HCT116 (cell line): ENCODE measurements around the gene SLC16A1. TPM values are rescaled to one million over a fixed set of nuclear protein-coding genes. Genes with fewer than 3 reads are reported as not detected.

Source experiments
- ATAC-seq: fragments of 200-7000 bp; cut with Tn5 transposase; 2 replicates; pipeline ENCODE4 v1.9.1; 2020; ENCODE audit warnings: mild to moderate bottlenecking, moderate library complexity
- BruUV-seq: library from RNA; stranded (reverse); fragments of 400-500 nt; replicated peaks from 2 replicates; lab custom pipeline; 2021; lab: Mats Ljungman, UMichigan
- CTCF ChIA-PET: fragments of 300-600 bp; sonication (Branson Sonifier 250); formaldehyde crosslinking; loops from one replicate; lab custom pipeline; 2021; ENCODE audit warnings: antibody characterized with exemption; lab: Charles Lee
- POLR2A ChIA-PET: fragments of 300-600, 350-600 bp; sonication (Branson Sonifier 250); formaldehyde crosslinking; loops from one replicate; lab custom pipeline; 2021; ENCODE audit warnings: antibody characterized with exemption; lab: Charles Lee
- RAD21 ChIA-PET, 2 experiments: fragments of 300-600 bp; sonication (Branson Sonifier 250); formaldehyde crosslinking; loops; one replicate each; lab custom pipeline; 2023; ENCODE audit warnings: low total read pairs in 2 of 2; ENCODE audit not compliant: uncharacterized antibody in 2 of 2, unreplicated experiment in 2 of 2, low non-redundant PET in 1 of 2; lab: Charles Lee
- DNase-seq: peaks from one replicate; pipeline ENCODE4 v3.0.0-alpha.2; 2010; ENCODE audit warnings: low read depth, low spot score
- H2AFZ ChIP-seq: fragments of 200-600 bp; shearing (Covaris generic), sonication (generic); 2 replicates; pipeline ENCODE4 v1.6.1; 2017; ENCODE audit warnings: low read depth, mixed run types, mixed read lengths, antibody characterized with exemption, low read length; ENCODE audit not compliant: poor library complexity, severe bottlenecking
- H3K27ac ChIP-seq: 2 replicates; pipeline ENCODE4 v1.5.1; 2012; ENCODE audit warnings: low read depth, low read length
- H3K27me3 ChIP-seq: fragments of 200-600 bp; sonication (generic); 2 replicates; pipeline ENCODE4 v1.6.1; 2016; ENCODE audit warnings: mixed run types, low read length, mixed read lengths; ENCODE audit not compliant: insufficient read depth
- H3K36me3 ChIP-seq, 2 experiments: fragments of 200-500 bp in 1 of 2; fragments of 200-600 bp in 1 of 2; sonication (Bioruptor generic) in 1 of 2; sonication (generic) in 1 of 2; 2 replicates each; pipeline versions ENCODE4 v1.5.1 to v1.6.1; 2014 to 2016; ENCODE audit warnings: low read length in 2 of 2, inconsistent platforms in 1 of 2, mixed read lengths in 1 of 2, mixed run types in 1 of 2; ENCODE audit not compliant: insufficient read depth in 2 of 2, control insufficient read depth in 1 of 2
- H3K4me1 ChIP-seq, 2 experiments: fragments of 200-600 bp in 1 of 2; sonication (generic) in 1 of 2; 2 replicates each; pipeline versions ENCODE4 v1.5.1 to v1.6.1; 2012 to 2017; ENCODE audit warnings: low read length in 2 of 2, inconsistent platforms in 1 of 2, mild to moderate bottlenecking in 1 of 2, mixed read lengths in 1 of 2, mixed run types in 1 of 2, moderate library complexity in 1 of 2; ENCODE audit not compliant: insufficient read depth in 2 of 2, control insufficient read depth in 1 of 2
- H3K4me2 ChIP-seq: fragments of 200-600 bp; sonication (generic); 2 replicates; pipeline ENCODE4 v1.6.1; 2017; ENCODE audit warnings: mixed run types, low read length, mixed read lengths
- H3K4me3 ChIP-seq, 2 experiments: fragments of 200-600 bp in 1 of 2; sonication (generic) in 1 of 2; replicated peaks in 1 of 2; 2 replicates each; pipeline ENCODE4 v1.5.1; 2011 to 2016; ENCODE audit warnings: low read length in 2 of 2, control low read depth in 1 of 2, low read depth in 1 of 2, mild to moderate bottlenecking in 1 of 2, mixed read lengths in 1 of 2, mixed run types in 1 of 2
- H3K79me2 ChIP-seq: fragments of 200-600 bp; sonication (generic); 2 replicates; pipeline ENCODE4 v1.6.1; 2017; ENCODE audit warnings: mild to moderate bottlenecking, mixed run types, low read length, moderate library complexity, mixed read lengths; ENCODE audit not compliant: insufficient read depth
- H3K9ac ChIP-seq: fragments of 200-600 bp; sonication (generic); 2 replicates; pipeline ENCODE4 v1.6.1; 2016; ENCODE audit warnings: low read length, mixed read lengths
- H3K9me2 ChIP-seq: fragments of 200-600 bp; sonication (generic), shearing (Covaris generic); 2 replicates; pipeline ENCODE4 v1.6.1; 2017; ENCODE audit warnings: mixed run types, mild to moderate bottlenecking, moderate library complexity; ENCODE audit not compliant: insufficient read depth
- H3K9me3 ChIP-seq, 2 experiments: fragments of 200-500 bp in 1 of 2; fragments of 200-600 bp in 1 of 2; sonication (Bioruptor generic) in 1 of 2; sonication (generic) in 1 of 2; 2 replicates each; pipeline ENCODE4 v1.6.1; 2014 to 2017; ENCODE audit warnings: low read length in 2 of 2, mixed read lengths in 2 of 2, inconsistent platforms in 1 of 2, low read depth in 1 of 2, mild to moderate bottlenecking in 1 of 2, mixed run types in 1 of 2, moderate library complexity in 1 of 2; ENCODE audit not compliant: control insufficient read depth in 1 of 2, insufficient read depth in 1 of 2
- H4K20me1 ChIP-seq: fragments of 200-600 bp; sonication (generic), shearing (Covaris generic); 2 replicates; pipeline ENCODE4 v1.6.1; 2017; ENCODE audit warnings: mixed run types, mild to moderate bottlenecking, moderate library complexity; ENCODE audit not compliant: insufficient read depth
- JUND ChIP-seq: IDR thresholded peaks from 2 replicates; pipeline ENCODE4 v1.6.1; 2012
- MAX ChIP-seq: IDR thresholded peaks from 2 replicates; pipeline ENCODE4 v1.6.1; 2012
- RAD21 ChIP-seq: IDR thresholded peaks from 2 replicates; pipeline ENCODE4 v1.6.1; 2012; ENCODE audit warnings: low read depth, mild to moderate bottlenecking
- TCF7L2 ChIP-seq: IDR thresholded peaks from 2 replicates; pipeline ENCODE4 v1.7.0; 2011; ENCODE audit warnings: borderline replicate concordance, inconsistent platforms; ENCODE audit not compliant: insufficient read depth, insufficient read length; ENCODE audit errors: extremely low read depth
- intact Hi-C: fragments of 100-400 bp; cut with micrococcal nuclease; formaldehyde crosslinking; loops from 2 replicates; pipeline ENCODE4 v1.10.0; 2022
- total RNA-seq: library from RNA; stranded (reverse); gene quantifications from one replicate; pipeline ENCODE4 v1.2.1, GENCODE V29; 2021; ENCODE audit not compliant: unreplicated experiment
- TF ChIP-seq, protein P1 (sequence below), 3 experiments: fragments of 200-600 bp in 1 of 3; sonication (generic) in 1 of 3; IDR thresholded peaks in 2 of 3; conservative IDR thresholded peaks in 1 of 3; 2 replicates each; pipeline ENCODE4 v1.5.1; 2012 to 2017; ENCODE audit warnings: low read depth in 2 of 3, low read length in 2 of 3, antibody characterized with exemption in 1 of 3, borderline replicate concordance in 1 of 3, control low read depth in 1 of 3, mild to moderate bottlenecking in 1 of 3, mixed read lengths in 1 of 3, mixed run types in 1 of 3, moderate library complexity in 1 of 3; ENCODE audit not compliant: insufficient read depth in 1 of 3

The SLC16A1 gene
- total RNA-seq, 1 experiment from 2014 or later, result 96.7 TPM

DNA sequence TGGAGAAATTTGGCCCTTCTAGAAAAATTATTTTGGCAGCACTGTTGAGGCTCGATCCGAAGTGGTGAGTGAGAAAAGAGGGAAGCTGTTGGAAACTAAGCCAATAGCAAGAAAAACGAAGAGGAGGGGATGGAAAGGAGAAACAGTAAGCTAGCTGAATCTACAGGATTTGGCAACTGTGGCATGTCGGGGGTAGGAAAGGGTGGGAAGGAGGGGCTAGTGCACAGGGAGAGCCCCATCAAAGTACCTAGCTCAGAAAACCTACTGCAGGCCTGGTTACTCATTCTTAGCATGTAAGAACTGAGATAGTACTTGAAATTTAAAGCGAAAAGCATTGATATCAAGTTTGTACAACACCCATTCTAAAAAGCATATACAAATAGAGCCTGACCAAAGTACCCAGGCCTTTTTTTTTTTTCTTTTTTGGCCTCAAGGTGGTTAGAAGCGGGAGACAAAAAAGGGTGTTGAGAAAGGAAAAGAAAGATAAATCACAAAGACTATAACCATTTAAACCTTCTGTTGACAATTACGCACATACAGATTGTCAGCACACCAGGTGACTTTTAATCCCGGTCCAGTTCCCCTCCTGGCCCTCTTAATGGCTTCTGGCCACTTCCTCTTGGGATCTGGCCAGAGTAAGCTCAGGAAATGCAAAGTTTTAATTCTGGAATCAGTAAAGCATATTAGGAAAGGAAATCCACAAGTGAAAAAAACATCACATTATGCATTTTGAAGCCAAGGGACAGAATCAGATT lies 50.4 kb downstream of the SLC16A1 start (continued):
- TF ChIP-seq RAD21 (no peak), JUND (no peak)
- TF ChIP-seq, all 23 proteins: peak for 0

- no peak overlapping the region for H3K27ac ChIP-seq
- H3K9ac ChIP-seq, result peak overlapping the region; percentile 23
- H4K20me1 ChIP-seq, result no peaks in the 10 kb centered on the region
These were observed 51.1 kb downstream of the SLC16A1 start for GRCh38 chr1:112904831-112905261.

More at GRCh38 chr1:112904831-112905261, 51.1 kb downstream of the SLC16A1 start:
- DNase-seq (peak; percentile 13), ATAC-seq (peak; percentile 70)
- H3K9me2 ChIP-seq, result no peaks in the 10 kb centered on the region
- no peaks in the 10 kb centered on the region for H3K79me2 ChIP-seq
- intact Hi-C loops, result no loop called here
- H3K9me3 ChIP-seq, result no peaks in the 10 kb centered on the region
- no peak for TF ChIP-seq MAX
- peak; percentile 8; the same call in 1 of the 2 replicates for TF ChIP-seq JUND
- TF ChIP-seq TCF7L2, result no peak
- TF ChIP-seq, protein P1, sequence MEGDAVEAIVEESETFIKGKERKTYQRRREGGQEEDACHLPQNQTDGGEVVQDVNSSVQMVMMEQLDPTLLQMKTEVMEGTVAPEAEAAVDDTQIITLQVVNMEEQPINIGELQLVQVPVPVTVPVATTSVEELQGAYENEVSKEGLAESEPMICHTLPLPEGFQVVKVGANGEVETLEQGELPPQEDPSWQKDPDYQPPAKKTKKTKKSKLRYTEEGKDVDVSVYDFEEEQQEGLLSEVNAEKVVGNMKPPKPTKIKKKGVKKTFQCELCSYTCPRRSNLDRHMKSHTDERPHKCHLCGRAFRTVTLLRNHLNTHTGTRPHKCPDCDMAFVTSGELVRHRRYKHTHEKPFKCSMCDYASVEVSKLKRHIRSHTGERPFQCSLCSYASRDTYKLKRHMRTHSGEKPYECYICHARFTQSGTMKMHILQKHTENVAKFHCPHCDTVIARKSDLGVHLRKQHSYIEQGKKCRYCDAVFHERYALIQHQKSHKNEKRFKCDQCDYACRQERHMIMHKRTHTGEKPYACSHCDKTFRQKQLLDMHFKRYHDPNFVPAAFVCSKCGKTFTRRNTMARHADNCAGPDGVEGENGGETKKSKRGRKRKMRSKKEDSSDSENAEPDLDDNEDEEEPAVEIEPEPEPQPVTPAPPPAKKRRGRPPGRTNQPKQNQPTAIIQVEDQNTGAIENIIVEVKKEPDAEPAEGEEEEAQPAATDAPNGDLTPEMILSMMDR (IDR thresholded peaks at IDR 0.05 in 2 of 3, conservative IDR thresholded peaks at IDR 0.05 in 1 of 3; ENCODE audit: borderline replicate concordance in 1 of 3, insufficient read depth in 1 of 3, low read depth in 2 of 3, low read length in 2 of 3), result no peak
- 0 out of 4 replicates have a peak, but pooled peaks cover 2 to 3% of the 10 kb centered on the region in 2 experiments for H3K36me3 ChIP-seq
- ChIA-PET RAD21 (no interaction called here), CTCF (no interaction called here), POLR2A (interaction anchor here (1.0 kb wide), 1 partner anchor 152 kb away, joined by 4 read pairs; no protein-coding TSS in a partner anchor)
- no TSS peak for BruUV-seq
- peak overlapping the region; percentile 50 for H3K4me2 ChIP-seq
- H3K27me3 ChIP-seq, result no peaks in the 10 kb centered on the region
- H3K4me3 ChIP-seq, result no peak overlapping the region
- H2AFZ ChIP-seq, result no peak overlapping the region
- peaks cover 21 to 36% of the 10 kb centered on the region in 2 experiments for H3K4me1 ChIP-seq
